HG03469 (cell line): ENCODE results near the gene HHAT.

Experiments
- ATAC-seq: cut with Tn5 transposase; IDR thresholded peaks from one replicate; pipeline ENCODE4 v1.9.1; 2021; ENCODE audit warnings: mild to moderate bottlenecking, moderate library complexity, moderate number of reproducible peaks; ENCODE audit not compliant: unreplicated experiment

Gene HHAT

GRCh38 chr1:210674151-210674550 lies 345.4 kb downstream of the HHAT start:
- ATAC-seq = no peak

- no peak for ATAC-seq
These were observed 347.8 kb downstream of the HHAT start for GRCh38 chr1:210676539-210676938.

- ATAC-seq = peak; percentile 62
These were observed 348.8 kb downstream of the HHAT start for GRCh38 chr1:210677533-210677932.

- ATAC-seq = no peak
These were observed 349.6 kb downstream of the HHAT start for GRCh38 chr1:210678306-210678705.

- no peak for ATAC-seq
These were observed 352.5 kb downstream of the HHAT start for GRCh38 chr1:210681158-210681557.

DNA sequence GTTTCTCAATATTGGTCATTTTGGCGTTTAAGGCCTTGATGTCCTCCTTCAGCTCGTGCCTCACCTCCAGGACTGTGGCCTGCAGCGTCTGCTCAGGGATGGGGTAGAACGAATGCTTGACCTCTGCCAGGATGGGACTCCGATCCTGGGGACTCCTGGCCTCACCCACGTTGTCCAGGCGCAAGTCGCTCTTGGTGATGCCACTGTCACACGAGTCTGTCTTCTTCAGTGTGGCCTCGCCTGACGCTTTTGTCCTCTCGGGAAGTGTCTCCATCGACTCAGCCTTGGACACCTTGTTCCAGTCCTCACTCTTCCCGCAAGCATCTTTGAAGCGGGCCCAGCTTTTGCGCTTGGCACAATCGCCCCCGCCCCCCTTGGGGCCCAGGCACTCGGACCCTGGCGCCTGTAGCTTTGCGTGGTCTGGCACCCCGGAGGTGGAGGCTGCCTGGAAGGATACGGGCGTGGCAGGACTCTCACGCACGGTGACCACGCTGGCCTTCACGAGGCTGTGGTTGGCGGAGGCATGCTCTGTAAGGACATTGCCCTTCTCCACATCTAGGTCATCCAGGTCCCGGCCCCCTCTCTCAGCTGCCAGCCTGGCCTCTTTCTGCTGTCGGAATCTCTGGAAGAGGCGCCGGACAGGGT lies 354.8 kb downstream of the HHAT start:
- ATAC-seq = no peak

- peak; percentile 81 for ATAC-seq
These were observed 356.0 kb downstream of the HHAT start for GRCh38 chr1:210684466-210685294.

- ATAC-seq = peak; percentile 6
These were observed 356.6 kb downstream of the HHAT start for GRCh38 chr1:210685295-210685650.

DNA sequence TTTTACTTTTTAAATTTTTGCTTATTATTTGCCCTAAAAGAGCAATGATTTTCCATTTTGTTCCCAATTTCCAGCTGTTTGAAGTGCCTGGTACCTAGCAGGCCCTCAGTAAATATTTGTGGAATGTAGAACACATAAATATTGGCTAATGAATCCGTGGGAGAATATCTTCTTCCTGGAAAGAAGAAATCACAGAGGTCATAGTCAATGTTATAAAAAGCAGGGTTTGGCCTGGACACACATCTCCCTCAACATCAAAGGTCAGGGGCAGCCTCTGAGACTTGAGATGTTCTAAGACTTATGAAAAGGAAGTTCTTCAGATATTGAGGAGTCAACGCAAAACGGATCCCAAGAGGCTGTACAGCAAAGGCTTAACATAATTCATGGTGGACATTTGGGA lies 358.1 kb downstream of the HHAT start:
- ATAC-seq = no peak

DNA sequence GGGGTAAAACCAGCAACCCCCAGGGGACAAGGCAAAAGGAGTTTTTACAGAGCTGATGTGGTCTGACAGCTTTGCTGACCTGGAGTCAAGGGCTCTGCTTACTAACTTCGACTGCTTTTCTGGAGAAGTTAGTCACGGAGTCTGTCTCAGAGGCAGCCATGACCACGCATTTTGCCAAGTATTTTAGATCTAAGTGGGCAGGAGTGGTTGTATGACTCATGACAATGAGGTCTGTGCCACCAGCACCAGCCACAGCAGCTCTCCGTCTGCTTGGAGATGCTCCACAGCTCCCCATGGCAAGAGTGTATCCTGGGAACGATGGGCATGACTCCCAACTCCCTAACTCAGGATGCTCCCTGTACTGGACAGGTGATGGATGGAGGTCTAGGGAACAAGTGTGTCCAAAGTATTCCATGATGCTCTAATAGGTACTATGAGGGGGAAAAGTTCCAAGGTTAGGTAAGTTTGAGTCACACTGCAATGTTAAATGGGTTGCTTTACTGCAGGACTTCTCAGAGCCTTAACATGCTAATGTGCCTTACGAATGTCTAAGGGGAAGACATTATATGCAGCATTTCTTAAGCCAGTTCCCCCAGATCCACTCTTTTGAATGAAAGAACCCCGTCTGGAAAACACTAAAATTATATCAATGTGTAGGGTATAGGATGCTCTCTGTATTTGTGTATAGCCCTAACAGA lies 359.0 kb downstream of the HHAT start:
- ATAC-seq = no peak

- no peak for ATAC-seq
These were observed 360.0 kb downstream of the HHAT start for GRCh38 chr1:210688512-210689234.

- ATAC-seq = no peak
These were observed 361.1 kb downstream of the HHAT start for GRCh38 chr1:210689826-210690225.

- ATAC-seq = no peak
These were observed 361.5 kb downstream of the HHAT start for GRCh38 chr1:210690236-210690635.

- ATAC-seq = no peak
These were observed 362.4 kb downstream of the HHAT start for GRCh38 chr1:210691039-210691610.

DNA sequence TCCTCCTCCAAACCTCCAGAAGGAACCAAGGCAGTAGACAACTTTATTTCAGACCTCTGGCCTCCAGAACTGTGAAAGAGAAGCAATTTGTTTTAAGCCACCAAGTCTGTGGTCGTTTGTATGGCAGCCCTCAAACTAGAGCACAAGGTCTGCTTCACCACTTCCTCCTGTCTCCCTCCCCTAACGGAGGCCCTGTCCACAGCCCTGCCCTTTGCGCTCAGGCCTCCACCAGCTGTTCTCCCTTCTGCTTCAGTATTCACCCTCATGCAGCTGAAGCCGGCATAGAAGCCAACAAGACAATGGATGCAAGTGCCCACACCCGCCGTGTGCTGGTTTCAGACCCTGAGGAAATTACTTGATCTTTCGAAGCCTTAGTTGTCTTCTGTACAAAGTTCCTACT lies 364.1 kb downstream of the HHAT start:
- no peak for ATAC-seq

DNA sequence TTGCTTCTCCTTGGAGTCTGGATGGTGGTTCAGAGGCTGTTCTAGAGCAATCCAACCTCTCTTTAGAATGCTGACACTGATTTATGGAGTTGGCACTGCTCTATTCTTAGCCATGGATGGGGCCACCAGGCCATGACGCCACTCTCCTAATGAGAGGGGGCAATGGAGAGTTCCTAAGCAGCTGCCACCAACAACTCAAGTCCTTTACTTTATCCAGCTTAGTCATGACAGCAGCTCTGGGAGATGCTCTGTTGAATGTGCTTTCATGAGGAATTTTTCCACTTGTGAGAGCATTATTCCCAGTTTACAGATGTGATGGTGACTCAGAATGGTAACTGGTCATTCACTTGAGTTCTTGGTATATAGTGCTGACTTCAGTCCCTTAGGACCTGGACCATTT lies 366.3 kb downstream of the HHAT start:
- ATAC-seq = no peak

DNA sequence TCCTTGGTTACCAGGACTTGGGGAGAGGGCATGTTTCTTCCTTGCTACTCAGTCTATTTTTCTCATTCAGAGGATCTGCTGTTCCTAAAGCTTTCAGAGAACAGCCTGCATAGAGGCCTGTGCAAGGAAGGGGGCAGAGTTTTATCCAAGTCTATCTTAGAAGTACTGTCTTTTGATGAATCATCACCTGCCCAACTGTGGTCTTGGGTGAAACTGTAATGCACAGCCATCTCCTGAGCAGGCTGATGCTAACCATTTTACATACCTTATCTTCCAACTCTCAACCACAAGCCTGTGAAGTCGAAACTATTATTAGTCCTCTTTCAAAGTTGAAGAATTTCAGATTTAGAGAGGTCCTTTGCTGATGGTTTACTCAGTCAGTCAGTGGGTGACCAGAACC lies 368.0 kb downstream of the HHAT start:
- ATAC-seq = peak; percentile 99

DNA sequence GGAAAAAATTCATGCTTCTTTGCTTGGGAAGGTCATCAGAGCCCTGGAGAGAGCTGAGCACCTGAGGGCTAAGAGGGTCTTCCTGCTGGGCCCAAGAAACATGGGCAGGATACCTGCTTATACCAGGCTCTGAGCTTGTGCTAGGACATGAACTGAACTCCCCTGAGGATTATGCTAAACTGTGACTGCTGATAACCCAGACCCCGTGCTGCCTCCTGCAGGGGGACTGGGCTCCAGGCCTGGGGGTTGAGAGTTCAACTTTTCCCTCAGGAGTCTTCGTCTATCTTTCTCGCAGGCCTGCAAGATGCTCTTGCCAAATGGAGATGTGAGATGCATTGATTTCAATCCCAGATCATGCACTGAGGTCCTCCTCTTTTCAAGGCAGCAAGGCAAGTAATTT lies 368.5 kb downstream of the HHAT start:
- ATAC-seq = no peak

- no peak for ATAC-seq
These were observed 370.0 kb downstream of the HHAT start for GRCh38 chr1:210698661-210699060.

GRCh38 chr1:210700083-210700482 lies 371.4 kb downstream of the HHAT start:
- no peak for ATAC-seq

DNA sequence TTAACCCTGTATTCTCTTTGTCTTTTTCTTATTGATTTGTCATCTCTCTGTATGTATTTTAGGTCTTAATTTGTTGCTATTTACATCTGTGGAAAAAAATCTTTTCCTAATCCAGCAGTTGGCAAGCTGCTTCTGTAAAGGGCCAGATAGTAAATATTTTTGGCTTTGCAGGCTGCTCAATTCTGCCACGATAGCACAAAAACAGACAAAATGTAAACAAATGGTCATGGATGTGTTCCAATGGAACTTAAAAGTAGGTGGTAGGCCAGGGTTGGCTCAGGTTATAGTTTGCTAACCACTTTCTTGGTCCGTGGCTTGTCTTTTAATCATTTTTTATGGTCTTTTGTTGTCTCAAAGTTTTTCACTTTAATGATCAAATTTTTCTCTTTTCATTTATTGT lies 371.8 kb downstream of the HHAT start:
- no peak for ATAC-seq
